Myometrial cell (primary cell): ENCODE measurements around the gene ISLR2. TPM values are rescaled to one million over a fixed set of nuclear protein-coding genes. Genes with fewer than 3 reads are reported as not detected.

ENCODE experiments used
- total RNA-seq: library from RNA; depleted of rRNA; stranded (reverse); fragments of >200 nt; gene quantifications from 2 replicates; pipeline ENCODE4 v1.2.3, GENCODE V29; 2015

ISLR2 gene
- total RNA-seq: 0.18 TPM in 1 of 2 replicates, not detected in the other

GRCh38 chr15:74130155-74130848, at the start of gene ISLR2:
TSS of gene ISLR2 (plus strand) at chr15:74130586. CDS start at chr15:74132755, 2,169 bp downstream.

GRCh38 chr15:74082450-74082849, 47.9 kb upstream of the ISLR2 start, which contains the start of gene GOLGA6A:
TSS of gene GOLGA6A (minus strand) at chr15:74082550. CDS start at chr15:74082509, 41 bp downstream.

GRCh38 chr15:74173380-74174218, 43.2 kb downstream of the ISLR2 start, which contains the start of gene ISLR:
TSS of gene ISLR (plus strand) at chr15:74173710. CDS start at chr15:74174859, 1,149 bp downstream.

Other genes with a start within 250 kb of the ISLR2 start
- gene LOXL1, start 204.1 kb upstream of the ISLR2 start, total RNA-seq: 43.4 and 44.7 TPM in 2 replicates
- gene STOML1, start 138.3 kb upstream of the ISLR2 start, total RNA-seq: 20.8 and 23.7 TPM in 2 replicates
- 48.1 and 50.2 TPM in 2 replicates for gene PML, start 135.9 kb upstream of the ISLR2 start, total RNA-seq
- not detected in 2 replicates for gene GOLGA6A, start 48.0 kb upstream of the ISLR2 start, total RNA-seq
- 136 and 187 TPM in 2 replicates for gene ISLR, start 43.1 kb downstream of the ISLR2 start, total RNA-seq
- gene STRA6, start 72.2 kb downstream of the ISLR2 start, total RNA-seq: 9.4 and 11.2 TPM in 2 replicates
- gene CCDC33, start 105.7 kb downstream of the ISLR2 start, total RNA-seq: 0.29 and 1.6 TPM in 2 replicates
- gene CYP11A1, start 237.1 kb downstream of the ISLR2 start, total RNA-seq: 0.53 and 3.2 TPM in 2 replicates